Activated gamma-delta T cell treated with anti-CD3 and anti-CD28 coated beads, Interleukin-2, amount 50 U/mL, for 16 hours (primary cell): ENCODE data around the gene GDPGP1.
"Not testable (repeated sequence)": the region's sequence is repeated elsewhere in the genome, so short reads cannot be mapped to it uniquely, and the experiment has no call there.

Experiments
- DNase-seq: peaks from one replicate; pipeline ENCODE4 v3.0.0-alpha.2; 2020; ENCODE audit warnings: low read depth

Gene GDPGP1

GRCh38 chr15:90261811-90262210 is 27.8 kb downstream of the GDPGP1 start:
- no peak for DNase-seq

- no peak for DNase-seq
Measured at GRCh38 chr15:90262426-90262825, 28.4 kb downstream of the GDPGP1 start.

GRCh38 chr15:90264671-90265070 is 30.7 kb downstream of the GDPGP1 start:
- DNase-seq = no peak

GRCh38 chr15:90265271-90266060 is 31.5 kb downstream of the GDPGP1 start, which contains the start of gene NGRN:
NGRN (plus strand) TSS chr15:90265672; CDS start chr15:90265713, 41 bp downstream.
- peak; percentile 89 for DNase-seq

- no peak for DNase-seq
Measured at GRCh38 chr15:90266061-90266431, 32.0 kb downstream of the GDPGP1 start.

- DNase-seq = no peak
Measured at GRCh38 chr15:90266485-90266884, 32.5 kb downstream of the GDPGP1 start.

- DNase-seq = no peak
Measured at GRCh38 chr15:90268415-90268814, 34.4 kb downstream of the GDPGP1 start.

GRCh38 chr15:90270502-90271150 is 36.6 kb downstream of the GDPGP1 start:
- no peak for DNase-seq

GRCh38 chr15:90271459-90272166 is 37.6 kb downstream of the GDPGP1 start:
- no peak for DNase-seq

GRCh38 chr15:90278467-90278866 is 44.5 kb downstream of the GDPGP1 start:
- not testable (repeated sequence) for DNase-seq

- DNase-seq = not testable (repeated sequence)
Measured at GRCh38 chr15:90280743-90281142, 46.7 kb downstream of the GDPGP1 start.

GRCh38 chr15:90281637-90282036 is 47.6 kb downstream of the GDPGP1 start:
- not testable (repeated sequence) for DNase-seq

- DNase-seq = no peak
Measured at GRCh38 chr15:90286678-90287077, 52.7 kb downstream of the GDPGP1 start.

- no peak for DNase-seq
Measured at GRCh38 chr15:90287101-90287500, 53.1 kb downstream of the GDPGP1 start.

- DNase-seq = no peak
Measured at GRCh38 chr15:90287946-90288345, 53.9 kb downstream of the GDPGP1 start.

- no peak for DNase-seq
Measured at GRCh38 chr15:90291679-90292356, 57.8 kb downstream of the GDPGP1 start.

GRCh38 chr15:90293040-90293810 is 59.2 kb downstream of the GDPGP1 start:
- DNase-seq = peak; percentile 51

- DNase-seq = no peak
Measured at GRCh38 chr15:90294159-90294558, 60.1 kb downstream of the GDPGP1 start.

GRCh38 chr15:90294601-90295269 is 60.7 kb downstream of the GDPGP1 start:
- DNase-seq = no peak

GRCh38 chr15:90295270-90295648 is 61.2 kb downstream of the GDPGP1 start:
- no peak for DNase-seq
